ENCODE measurements around the gene DST.

DNA sequence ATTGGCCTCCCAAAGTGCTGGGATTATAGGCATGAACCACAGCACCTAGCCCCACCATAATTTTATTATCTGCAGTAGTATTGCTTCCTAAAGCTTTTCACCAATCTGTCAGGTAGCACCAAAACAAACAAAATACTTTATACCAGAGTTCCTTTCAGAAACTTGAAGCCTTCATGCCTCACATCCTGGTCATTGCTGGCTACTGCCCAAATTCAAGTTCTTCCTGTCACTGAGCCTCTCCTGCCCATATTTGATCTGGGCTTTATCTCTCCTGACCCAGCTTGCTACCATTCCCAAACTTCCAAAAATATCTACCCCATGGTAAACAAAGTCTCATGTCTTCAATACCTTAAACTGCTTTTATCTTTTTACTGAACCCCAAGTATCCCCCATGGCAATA, 34.9 kb upstream of the DST start:
- TF ChIP-seq CTCF (IDR thresholded peaks at IDR 0.05 in 4 of 5, conservative IDR thresholded peaks at IDR 0.05 in 1 of 5) (no peak), POLR2A (IDR thresholded peaks at IDR 0.05) (no peak)

All from gastrocnemius medialis (tissue), 4 donors.